ENCODE measurements around the gene ADAMTS20.

GRCh38 chr12:43401096-43401495, 150.9 kb downstream of the ADAMTS20 start:
- TF ChIP-seq, protein P1, sequence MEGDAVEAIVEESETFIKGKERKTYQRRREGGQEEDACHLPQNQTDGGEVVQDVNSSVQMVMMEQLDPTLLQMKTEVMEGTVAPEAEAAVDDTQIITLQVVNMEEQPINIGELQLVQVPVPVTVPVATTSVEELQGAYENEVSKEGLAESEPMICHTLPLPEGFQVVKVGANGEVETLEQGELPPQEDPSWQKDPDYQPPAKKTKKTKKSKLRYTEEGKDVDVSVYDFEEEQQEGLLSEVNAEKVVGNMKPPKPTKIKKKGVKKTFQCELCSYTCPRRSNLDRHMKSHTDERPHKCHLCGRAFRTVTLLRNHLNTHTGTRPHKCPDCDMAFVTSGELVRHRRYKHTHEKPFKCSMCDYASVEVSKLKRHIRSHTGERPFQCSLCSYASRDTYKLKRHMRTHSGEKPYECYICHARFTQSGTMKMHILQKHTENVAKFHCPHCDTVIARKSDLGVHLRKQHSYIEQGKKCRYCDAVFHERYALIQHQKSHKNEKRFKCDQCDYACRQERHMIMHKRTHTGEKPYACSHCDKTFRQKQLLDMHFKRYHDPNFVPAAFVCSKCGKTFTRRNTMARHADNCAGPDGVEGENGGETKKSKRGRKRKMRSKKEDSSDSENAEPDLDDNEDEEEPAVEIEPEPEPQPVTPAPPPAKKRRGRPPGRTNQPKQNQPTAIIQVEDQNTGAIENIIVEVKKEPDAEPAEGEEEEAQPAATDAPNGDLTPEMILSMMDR (IDR thresholded peaks at IDR 0.05; ENCODE audit: borderline replicate concordance, extremely low read depth, low read length, poor library complexity, severe bottlenecking) = no peak
- no peak for TF ChIP-seq EZH2 (IDR thresholded peaks at IDR 0.05; ENCODE audit: borderline replicate concordance, low read depth, low read length, severe bottlenecking)
